ENCODE measurements around the gene ABHD11. TPM values are rescaled to one million over a fixed set of nuclear protein-coding genes. Genes with fewer than 3 reads are reported as not detected.
"Not testable (repeated sequence)": the region's sequence is repeated elsewhere in the genome, so short reads cannot be mapped to it uniquely, and the experiment has no call there.

The ABHD11 gene
- total RNA-seq, 2 experiments from 2014 or later = 8.5 to 11.5 TPM

DNA sequence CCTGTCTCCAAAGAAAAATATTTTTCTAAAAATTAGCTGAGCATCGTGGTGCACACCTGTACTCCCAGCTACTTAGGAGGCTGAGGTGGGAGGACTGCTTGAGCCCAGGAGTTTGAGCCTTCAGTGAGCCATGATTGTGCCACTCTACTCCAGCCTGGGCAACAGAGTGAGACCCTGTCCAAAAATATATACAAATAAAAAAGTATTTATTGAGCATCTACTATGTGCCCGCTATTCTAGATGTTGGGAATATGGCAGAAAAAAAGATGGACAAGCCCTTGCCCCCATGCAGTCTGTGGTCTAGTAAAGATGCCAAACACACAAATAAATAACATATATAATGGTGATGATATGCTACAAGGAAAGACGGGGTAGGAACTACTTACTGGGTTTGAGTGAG, 14.8 kb downstream of the ABHD11 start:
- TF ChIP-seq, protein P1, sequence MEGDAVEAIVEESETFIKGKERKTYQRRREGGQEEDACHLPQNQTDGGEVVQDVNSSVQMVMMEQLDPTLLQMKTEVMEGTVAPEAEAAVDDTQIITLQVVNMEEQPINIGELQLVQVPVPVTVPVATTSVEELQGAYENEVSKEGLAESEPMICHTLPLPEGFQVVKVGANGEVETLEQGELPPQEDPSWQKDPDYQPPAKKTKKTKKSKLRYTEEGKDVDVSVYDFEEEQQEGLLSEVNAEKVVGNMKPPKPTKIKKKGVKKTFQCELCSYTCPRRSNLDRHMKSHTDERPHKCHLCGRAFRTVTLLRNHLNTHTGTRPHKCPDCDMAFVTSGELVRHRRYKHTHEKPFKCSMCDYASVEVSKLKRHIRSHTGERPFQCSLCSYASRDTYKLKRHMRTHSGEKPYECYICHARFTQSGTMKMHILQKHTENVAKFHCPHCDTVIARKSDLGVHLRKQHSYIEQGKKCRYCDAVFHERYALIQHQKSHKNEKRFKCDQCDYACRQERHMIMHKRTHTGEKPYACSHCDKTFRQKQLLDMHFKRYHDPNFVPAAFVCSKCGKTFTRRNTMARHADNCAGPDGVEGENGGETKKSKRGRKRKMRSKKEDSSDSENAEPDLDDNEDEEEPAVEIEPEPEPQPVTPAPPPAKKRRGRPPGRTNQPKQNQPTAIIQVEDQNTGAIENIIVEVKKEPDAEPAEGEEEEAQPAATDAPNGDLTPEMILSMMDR (IDR thresholded peaks at IDR 0.05) = no peak
- peaks cover 7% of the 10 kb centered on the region for H3K4me1 Mint-ChIP-seq (ENCODE audit: low read depth)
- Histone ChIP-seq H3K4me3 (ENCODE audit: low read length) (no peak overlapping the region), H3K4me1 (ENCODE audit: insufficient read depth, low read length) (peaks cover 18% of the 10 kb centered on the region), H3K9me3 (ENCODE audit: control insufficient read depth in 1 of 2, insufficient read depth in 1 of 2, low read length in 2 of 2) (no peaks in the 10 kb centered on the region), H3K27me3 (ENCODE audit: control insufficient read depth in 1 of 2, insufficient read depth in 2 of 2, low read length in 2 of 2) (peaks cover 6 to 11% of the 10 kb centered on the region in 2 experiments), H3K27ac (ENCODE audit: low read depth in 1 of 2, low read length in 2 of 2) (no peak overlapping the region), H3K36me3 (ENCODE audit: insufficient read depth, low read length) (no peaks in the 10 kb centered on the region)
- no peak overlapping the region for H3K27ac Mint-ChIP-seq
- no peak overlapping the region for H3K4me3 Mint-ChIP-seq
- ATAC-seq (ENCODE audit: poor library complexity) (no peak), DNase-seq (no peak)
- intact Hi-C loops (cut with DNase I, micrococcal nuclease) = no loop called here
- POLR2A ChIA-PET = no interaction called here
- CTCF ChIA-PET = interaction anchor here (5.4 kb wide), 1 partner anchor 117 kb away, joined by 41 read pairs; no protein-coding TSS in a partner anchor
- no peaks in the 10 kb centered on the region for H3K36me3 Mint-ChIP-seq (ENCODE audit: low read depth)
- no peaks in the 10 kb centered on the region for H3K9me3 Mint-ChIP-seq
- peaks cover 13% of the 10 kb centered on the region for H3K27me3 Mint-ChIP-seq

DNA sequence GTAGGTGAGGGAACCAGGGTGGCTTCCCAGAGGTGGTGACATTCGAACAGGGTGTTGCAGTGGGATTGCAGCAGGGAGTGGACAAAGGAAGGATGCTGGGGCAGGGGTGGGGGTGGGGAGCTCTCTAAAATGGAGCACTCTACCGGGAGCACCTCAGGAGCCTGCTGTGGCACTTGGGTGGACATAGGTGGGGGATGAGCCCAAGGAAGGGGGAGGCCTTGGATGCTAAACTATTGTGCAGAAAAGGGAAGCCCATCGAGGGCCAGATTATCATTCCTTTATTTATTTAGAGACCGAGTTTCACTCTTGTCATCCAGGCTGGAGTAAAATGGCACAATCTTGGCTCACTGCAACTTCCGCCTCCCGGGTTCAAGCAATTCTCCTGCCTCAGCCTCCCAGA, 15.8 kb downstream of the ABHD11 start:
- Mint-ChIP-seq H3K36me3 (ENCODE audit: low read depth) (no peaks in the 10 kb centered on the region), H3K27ac (no peak overlapping the region), H3K9me3 (no peaks in the 10 kb centered on the region), H3K4me3 (no peak overlapping the region), H3K4me1 (ENCODE audit: low read depth) (peaks cover 13% of the 10 kb centered on the region), H3K27me3 (peaks cover 8% of the 10 kb centered on the region)
- peaks cover 28% of the 10 kb centered on the region for H3K4me1 ChIP-seq (ENCODE audit: insufficient read depth, low read length)
- POLR2A ChIA-PET = no interaction called here
- H3K9me3 ChIP-seq (ENCODE audit: control insufficient read depth in 1 of 2, insufficient read depth in 1 of 2, low read length in 2 of 2) = no peaks in the 10 kb centered on the region
- TF ChIP-seq, protein P1 (IDR thresholded peaks at IDR 0.05) = no peak
- no peak overlapping the region for H3K27ac ChIP-seq (ENCODE audit: low read depth in 1 of 2, low read length in 2 of 2)
- ATAC-seq (ENCODE audit: poor library complexity) (no peak), DNase-seq (no peak)
- no peak overlapping the region for H3K4me3 ChIP-seq (ENCODE audit: low read length)
- intact Hi-C loops (cut with DNase I, micrococcal nuclease) = no loop called here
- H3K36me3 ChIP-seq (ENCODE audit: insufficient read depth, low read length) = no peaks in the 10 kb centered on the region
- peaks cover 6 to 8% of the 10 kb centered on the region in 2 experiments for H3K27me3 ChIP-seq (ENCODE audit: control insufficient read depth in 1 of 2, insufficient read depth in 2 of 2, low read length in 2 of 2)
- CTCF ChIA-PET = interaction anchor here (5.4 kb wide), 1 partner anchor 116 kb away, joined by 41 read pairs; no protein-coding TSS in a partner anchor

GRCh38 chr7:73722182-73722581, 16.4 kb downstream of the ABHD11 start:
- H3K27me3 Mint-ChIP-seq; H3K9me3 Mint-ChIP-seq; H3K9me3 ChIP-seq (ENCODE audit: control insufficient read depth in 1 of 2, insufficient read depth in 1 of 2, low read length in 2 of 2); H3K36me3 Mint-ChIP-seq (ENCODE audit: low read depth); H3K27ac Mint-ChIP-seq; POLR2A ChIA-PET; H3K27me3 ChIP-seq (ENCODE audit: control insufficient read depth in 1 of 2, insufficient read depth in 2 of 2, low read length in 2 of 2); intact Hi-C loops (cut with DNase I, micrococcal nuclease); DNase-seq; ATAC-seq (ENCODE audit: poor library complexity); H3K36me3 ChIP-seq (ENCODE audit: insufficient read depth, low read length); H3K27ac ChIP-seq (ENCODE audit: low read depth in 1 of 2, low read length in 2 of 2); H3K4me3 ChIP-seq (ENCODE audit: low read length): not testable (repeated sequence)
- peaks cover 34% of the 10 kb centered on the region for H3K4me1 ChIP-seq (ENCODE audit: insufficient read depth, low read length)
- CTCF ChIA-PET = interaction anchor here (0.9 to 5.4 kb wide), 2 partner anchors 11 to 115 kb away, joined by 3 to 41 read pairs; no protein-coding TSS in a partner anchor
- Mint-ChIP-seq H3K4me1 (ENCODE audit: low read depth) (peaks cover 16% of the 10 kb centered on the region), H3K4me3 (peak overlapping the region; percentile 25)

DNA sequence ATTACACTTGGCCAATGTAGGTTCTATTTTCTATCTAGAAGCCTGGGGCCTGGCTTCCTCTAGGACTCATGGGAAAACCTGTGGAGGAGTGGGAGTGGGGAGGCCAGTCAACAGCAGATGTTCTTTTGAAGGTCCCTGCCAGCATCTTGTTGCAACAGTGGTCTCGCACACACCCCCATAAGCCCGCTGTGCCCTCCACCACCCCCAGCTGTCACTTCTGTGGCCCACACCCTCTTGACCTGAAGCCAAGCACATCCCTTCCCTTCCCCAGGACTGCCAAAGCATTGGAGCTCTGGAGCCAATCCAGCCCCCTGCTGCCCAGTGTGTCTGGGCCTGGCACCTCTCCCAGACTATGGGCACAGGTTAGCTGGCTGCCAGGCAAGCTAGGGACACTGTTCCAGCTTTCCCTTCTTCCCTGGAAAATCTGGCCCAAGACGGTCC, 17.2 kb downstream of the ABHD11 start:
- no peak for DNase-seq
- Mint-ChIP-seq H3K4me1 (ENCODE audit: low read depth) (peaks cover 16% of the 10 kb centered on the region), H3K27me3 (peaks cover 8% of the 10 kb centered on the region), H3K27ac (no peak overlapping the region), H3K36me3 (ENCODE audit: low read depth) (no peaks in the 10 kb centered on the region), H3K9me3 (no peaks in the 10 kb centered on the region), H3K4me3 (peak overlapping the region; percentile 71)
- Histone ChIP-seq H3K27ac (ENCODE audit: low read depth in 1 of 2, low read length in 2 of 2) (no peak overlapping the region), H3K36me3 (ENCODE audit: insufficient read depth, low read length) (no peaks in the 10 kb centered on the region), H3K4me1 (ENCODE audit: insufficient read depth, low read length) (peaks cover 40% of the 10 kb centered on the region), H3K9me3 (ENCODE audit: control insufficient read depth in 1 of 2, insufficient read depth in 1 of 2, low read length in 2 of 2) (no peaks in the 10 kb centered on the region), H3K27me3 (ENCODE audit: control insufficient read depth in 1 of 2, insufficient read depth in 2 of 2, low read length in 2 of 2) (peaks cover under 1 to 5% of the 10 kb centered on the region in 2 experiments), H3K4me3 (ENCODE audit: low read length) (no peak overlapping the region)
- CTCF ChIA-PET = interaction anchor here (0.9 to 2.3 kb wide), 3 partner anchors 10 to 114 kb away, joined by 3 to 13 read pairs (median 5); no protein-coding TSS in a partner anchor
- TF ChIP-seq, protein P1 (IDR thresholded peaks at IDR 0.05) = no peak
- POLR2A ChIA-PET = no interaction called here
- intact Hi-C loops (cut with DNase I, micrococcal nuclease) = loop anchor here in 1 of 2 experiments (2.0 kb wide), 1 partner anchor 39 kb away; the partner anchor contains the start of genes BUD23 and DNAJC30
- no peak for ATAC-seq (ENCODE audit: poor library complexity)

GRCh38 chr7:73720443-73720842, 18.2 kb downstream of the ABHD11 start:
- H3K9me3 ChIP-seq (ENCODE audit: control insufficient read depth in 1 of 2, insufficient read depth in 1 of 2, low read length in 2 of 2); H3K27me3 Mint-ChIP-seq; H3K36me3 Mint-ChIP-seq (ENCODE audit: low read depth); ATAC-seq (ENCODE audit: poor library complexity); H3K9me3 Mint-ChIP-seq; H3K27me3 ChIP-seq (ENCODE audit: control insufficient read depth in 1 of 2, insufficient read depth in 2 of 2, low read length in 2 of 2); DNase-seq; H3K27ac ChIP-seq (ENCODE audit: low read depth in 1 of 2, low read length in 2 of 2); H3K4me3 ChIP-seq (ENCODE audit: low read length); POLR2A ChIA-PET; H3K36me3 ChIP-seq (ENCODE audit: insufficient read depth, low read length): not testable (repeated sequence)
- peaks cover 16% of the 10 kb centered on the region for H3K4me1 Mint-ChIP-seq (ENCODE audit: low read depth)
- H3K27ac Mint-ChIP-seq = peak overlapping the region; percentile 49
- H3K4me1 ChIP-seq (ENCODE audit: insufficient read depth, low read length) = peaks cover 44% of the 10 kb centered on the region
- H3K4me3 Mint-ChIP-seq = peak overlapping the region; percentile 86
- intact Hi-C loops (cut with DNase I, micrococcal nuclease) = loop anchor here (1.0 to 2.0 kb wide), 3 partner anchors 18 to 38 kb away; partner anchors contain the start of genes BUD23 (in 2 of the 2), DNAJC30 (in 2 of the 2) and ABHD11 (in 1 of the 2)
- CTCF ChIA-PET = interaction anchor here (1.5 to 2.3 kb wide), 2 partner anchors 14 to 113 kb away, joined by 5 to 13 read pairs; no protein-coding TSS in a partner anchor
